Adipose tissue (tissue), 3 donors: ENCODE data around the gene CEP295NL. TPM values are rescaled to one million over a fixed set of nuclear protein-coding genes. Genes with fewer than 3 reads are reported as not detected.
"Not testable (repeated sequence)": the region's sequence is repeated elsewhere in the genome, so short reads cannot be mapped to it uniquely, and the experiment has no call there.

Source experiments
- H3K27ac ChIP-seq: one replicate; pipeline ENCODE4 v1.5.1; 2013; ENCODE audit warnings: low read depth, low read length
- WGBS, 3 donors: extraction: QIAGEN DNeasy Blood & Tissue Kit; methylation state at CpG; one replicate each; pipeline ENCODE4 v1.1.7; 2013; 5-methylcytosine and 5-hydroxymethylcytosine counted together
- polyA plus RNA-seq, 3 donors: library from polyadenylated mRNA; stranded (reverse); fragments of 200-250 nt; gene quantifications; one replicate each; pipeline ENCODE4 v1.2.3, GENCODE V29; 2013
- donor health status: healthy with polysubstance abuse.
- donor health status: Bipolar disorder and iron deficiency.
- donor health status: healthy.

Gene CEP295NL, protein sequence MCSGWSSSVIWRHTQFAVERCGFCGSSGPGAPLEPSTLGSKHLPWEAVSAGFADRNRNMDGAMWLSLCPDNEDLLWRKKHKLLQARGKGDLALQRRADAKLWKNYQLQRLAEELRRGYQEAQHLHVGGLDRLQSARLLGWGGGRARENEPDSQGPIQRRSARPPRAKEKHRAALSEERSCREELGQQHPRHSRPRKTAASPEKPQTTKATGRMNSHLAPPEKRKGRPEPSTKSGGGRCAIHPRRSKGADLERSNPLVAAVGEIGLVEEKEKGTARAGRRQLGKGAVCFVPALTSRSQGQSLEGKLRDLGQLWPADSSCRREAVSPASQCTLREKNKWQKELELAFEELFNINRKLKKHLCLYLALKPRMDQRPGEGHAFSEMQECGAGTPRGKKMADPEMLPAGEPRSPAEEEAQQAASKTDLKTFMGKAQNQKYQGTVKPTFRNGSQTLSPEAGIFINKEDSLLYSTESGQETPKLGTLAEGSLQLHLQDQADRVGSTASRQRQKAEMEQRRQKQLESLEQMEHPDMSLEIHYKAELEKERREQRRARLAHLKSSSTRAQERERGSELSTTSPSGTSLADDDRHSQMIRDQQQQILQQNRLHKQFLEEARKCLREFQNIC
- 1 to 10 TPM in 1 of 3 donors, under 1 TPM in 2; 0.03 to 2.4 (median 0.15) TPM for polyA plus RNA-seq

DNA sequence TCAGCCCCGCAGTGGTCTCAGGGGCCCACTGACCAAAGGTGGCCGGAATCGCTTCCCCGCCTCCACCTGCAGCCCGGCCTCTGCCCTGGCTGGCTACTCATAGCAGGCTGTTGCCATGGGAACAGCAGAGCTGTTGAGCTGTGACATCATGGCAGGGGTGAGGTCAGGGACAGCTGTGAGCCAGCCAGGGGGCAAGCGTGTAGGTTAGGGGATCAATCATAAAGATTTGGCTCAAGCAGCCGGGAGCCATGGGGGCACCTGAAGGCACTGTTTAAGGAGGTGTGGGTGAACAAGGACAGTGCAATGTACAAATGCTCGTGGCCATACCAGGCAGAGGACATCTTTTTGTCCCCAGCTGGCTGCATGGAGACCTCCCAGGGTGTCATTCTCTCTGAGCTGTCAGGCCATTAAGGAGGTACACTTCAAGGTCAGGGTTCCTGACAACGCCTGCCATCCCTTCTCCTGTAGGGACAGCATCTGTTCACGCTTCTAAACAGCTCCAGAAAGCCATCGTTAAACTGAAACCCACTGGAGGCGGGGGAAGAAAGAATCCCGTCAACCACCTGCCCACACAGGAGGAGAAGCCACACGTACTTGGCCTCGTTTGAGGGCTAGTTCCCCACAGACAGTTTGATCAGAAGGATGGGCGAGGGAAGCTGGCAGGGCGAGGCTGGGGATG, at the start of gene CEP295NL:
TSS of gene CEP295NL (minus strand) at position 101 of the 679 bp plus-strand sequence. CDS start 1,373 bp downstream, outside the sequence.
- WGBS, 3 donors = 72 to 78% (median 74%) methylated on average over 17 of the region's 17 CpGs
- H3K27ac ChIP-seq = no peak within 1 kb of the TSS

DNA sequence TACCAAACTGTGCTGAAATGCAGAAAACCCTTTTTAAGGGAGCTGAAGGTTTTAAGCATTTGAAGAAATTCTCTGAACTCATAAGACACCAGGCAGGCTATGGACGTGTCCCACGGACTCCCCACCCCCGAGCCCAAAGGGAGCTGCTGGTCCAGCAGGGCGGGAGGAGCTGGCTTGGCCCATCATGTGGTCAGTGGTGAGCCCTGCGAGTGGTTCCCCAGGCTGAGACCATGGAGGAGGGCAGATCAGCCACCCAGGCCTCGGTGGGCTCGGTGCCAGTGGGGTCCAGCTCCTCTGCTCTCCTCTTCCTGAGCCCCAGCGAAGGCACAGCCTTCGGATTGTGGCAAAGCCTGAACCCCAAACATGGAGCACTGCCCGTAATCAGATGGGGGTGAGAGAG, 49.7 kb upstream of the CEP295NL start:
- no peak overlapping the region for H3K27ac ChIP-seq
- 78 to 89% (median 84%) methylated on average over 10 of the region's 10 CpGs for WGBS, 3 donors

DNA sequence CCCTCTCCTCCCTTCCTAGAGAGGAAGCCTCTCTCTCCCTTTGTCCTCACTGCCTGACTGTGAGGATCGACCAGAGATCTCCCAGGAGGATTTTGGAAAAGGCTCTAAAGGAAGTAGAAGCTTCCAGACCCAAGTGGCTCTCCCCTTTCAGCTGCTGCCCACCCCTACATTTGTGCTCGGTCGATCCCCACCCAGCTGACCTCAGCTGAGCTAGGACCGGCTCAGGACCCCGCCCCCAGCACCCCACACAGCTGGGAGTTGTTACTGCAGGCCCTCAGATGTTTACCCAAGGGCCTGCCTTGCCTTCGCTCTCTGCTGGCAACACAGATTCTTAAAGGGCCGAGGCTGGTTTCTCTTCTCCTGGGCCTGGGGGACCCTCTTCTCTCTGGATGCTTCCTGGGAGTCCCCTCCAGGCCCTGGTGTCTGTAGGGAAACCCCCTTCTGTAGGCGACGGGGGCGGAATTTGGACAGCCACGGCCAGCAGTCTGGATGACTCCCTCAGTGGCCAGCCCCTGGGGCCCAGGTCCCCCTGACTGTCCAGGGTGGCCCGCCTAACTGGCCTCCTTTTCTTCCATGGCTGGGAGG, 49.1 kb upstream of the CEP295NL start:
- 44 to 58% (median 52%) methylated on average over 11 to 12 of the region's 12 CpGs for WGBS, 3 donors
- H3K27ac ChIP-seq = no peak overlapping the region

DNA sequence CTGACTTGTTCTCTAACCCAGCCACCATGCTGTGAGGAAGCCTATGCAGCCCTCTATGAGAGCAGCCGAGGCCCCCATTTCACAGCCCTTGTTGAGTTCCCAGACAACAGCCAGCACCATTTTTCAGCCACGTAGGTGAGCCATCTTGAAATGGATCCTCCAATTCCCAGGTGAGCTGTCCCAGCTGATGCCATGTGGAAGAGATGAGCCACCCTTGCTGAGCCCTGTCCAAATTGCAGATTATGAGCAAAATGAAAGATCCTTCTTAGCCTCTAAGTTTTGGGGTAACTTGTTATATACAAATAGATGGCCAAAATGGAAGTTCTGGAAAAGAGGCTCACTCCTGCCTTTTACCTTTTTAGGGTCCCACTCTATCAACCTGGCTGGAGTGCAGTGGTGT, 47.9 kb upstream of the CEP295NL start:
- WGBS, 3 donors = 93 to 100% (median 97%) methylated on average over 2 of the region's 2 CpGs
- no peak overlapping the region for H3K27ac ChIP-seq

DNA sequence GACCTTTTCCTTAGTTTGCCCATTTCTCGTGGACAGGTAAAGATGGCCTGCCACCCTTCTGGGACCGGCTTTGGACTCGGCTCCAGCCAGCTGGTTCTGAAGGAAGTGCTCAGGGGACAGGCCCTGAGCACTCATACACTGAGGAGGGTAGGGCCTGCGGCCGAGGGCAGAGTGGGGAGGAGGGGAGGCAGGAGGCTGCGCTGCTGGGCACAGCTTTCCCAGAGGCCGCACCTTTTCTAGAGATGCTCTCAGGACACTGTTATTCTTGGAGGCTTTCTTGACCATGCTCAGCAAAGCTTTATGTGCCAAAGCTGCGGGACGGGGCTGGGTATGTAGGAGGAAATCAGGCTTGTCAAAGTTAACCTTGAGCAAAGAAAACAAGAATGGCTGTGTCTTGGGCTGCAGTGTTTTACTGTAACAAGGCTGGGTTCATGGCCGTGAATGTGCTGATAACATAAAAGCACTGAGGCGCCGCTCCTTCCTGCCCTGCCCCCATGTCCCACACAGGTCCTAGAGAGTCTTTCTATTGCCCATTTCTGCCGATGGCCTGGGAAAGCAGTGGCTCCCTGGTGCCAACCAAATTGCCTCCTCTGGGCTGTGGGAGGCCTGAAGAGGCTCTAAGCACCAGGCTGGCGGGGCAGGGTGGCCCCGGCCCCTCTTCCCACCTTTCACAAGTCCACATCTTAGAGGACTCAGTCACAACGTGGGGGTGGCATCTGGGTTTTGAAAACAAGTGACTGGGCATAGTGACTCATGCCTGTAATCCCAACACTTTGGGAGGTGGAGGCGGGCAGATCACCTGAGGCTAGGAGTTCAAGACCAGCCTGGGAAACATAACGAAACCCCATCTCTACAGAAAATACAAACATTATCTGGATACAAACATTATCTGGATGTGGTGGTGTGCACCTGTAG, 44.5 kb upstream of the CEP295NL start:
- 39 to 79% (median 78%) methylated on average over 18 of the region's 18 CpGs for WGBS, 3 donors
- no peak overlapping the region for H3K27ac ChIP-seq

DNA sequence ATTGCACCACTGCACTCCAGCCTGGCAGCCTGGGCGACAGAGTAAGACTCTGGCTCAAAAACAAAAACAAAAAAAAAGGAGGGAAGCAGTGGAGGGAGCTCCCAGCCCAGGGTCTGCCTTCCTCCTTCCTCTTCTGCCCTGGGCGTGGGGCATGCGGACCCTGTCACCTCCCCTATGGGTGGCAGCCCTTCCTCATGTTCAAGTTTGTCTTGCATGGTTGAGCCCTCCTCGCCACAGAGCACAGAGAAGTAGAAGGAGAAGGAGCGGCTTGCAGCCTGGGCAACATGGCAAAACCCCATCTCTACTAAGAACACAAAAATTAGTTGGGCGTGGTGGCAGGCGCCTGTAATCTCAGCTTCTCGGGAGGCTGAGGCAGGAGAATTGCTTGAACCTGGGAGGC, 43.6 kb upstream of the CEP295NL start:
- no peak overlapping the region for H3K27ac ChIP-seq
- 72 to 91% (median 78%) methylated on average over 8 of the region's 8 CpGs for WGBS, 3 donors

DNA sequence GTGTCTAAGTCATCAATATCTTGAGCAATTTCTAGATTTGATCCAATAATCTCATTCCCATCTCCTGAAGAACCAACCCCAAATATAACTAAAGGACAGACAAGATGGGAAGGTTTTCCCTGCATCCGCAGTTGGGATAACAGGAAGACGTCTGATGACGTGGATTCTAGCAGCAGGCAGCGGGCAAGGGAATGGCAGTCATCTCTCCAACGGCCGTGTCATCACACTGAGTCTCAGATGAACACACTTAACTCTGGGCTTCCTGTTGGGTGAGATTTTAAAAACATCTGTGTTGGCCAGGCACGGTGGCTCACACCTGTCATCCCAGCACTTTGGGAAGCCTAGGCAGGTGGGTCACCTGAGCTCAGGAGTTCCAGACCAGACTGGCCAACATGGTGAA, 43.1 kb upstream of the CEP295NL start:
- WGBS, 3 donors = 74 to 93% (median 77%) methylated on average over 7 of the region's 7 CpGs
- no peak overlapping the region for H3K27ac ChIP-seq

DNA sequence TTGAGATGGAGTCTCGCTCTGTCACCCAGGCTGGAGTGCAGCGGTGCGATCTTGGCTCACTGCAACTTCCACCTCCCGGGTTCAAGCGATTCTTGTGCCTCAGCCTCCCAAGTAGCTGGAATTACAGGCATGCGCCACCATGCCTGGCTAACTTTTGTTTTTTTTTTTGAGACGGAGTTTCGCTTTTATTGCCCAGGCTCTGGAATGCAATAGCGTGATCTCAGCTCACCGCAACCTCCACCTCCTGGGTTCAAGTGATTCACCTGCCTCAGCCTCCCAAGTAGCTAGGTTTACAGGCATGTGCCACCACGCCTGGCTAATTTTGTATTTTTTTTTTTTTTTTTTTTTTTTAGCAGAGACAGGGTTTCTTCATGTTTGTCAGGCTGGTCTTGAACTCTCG, 42.5 kb upstream of the CEP295NL start:
- not testable (repeated sequence) for H3K27ac ChIP-seq
- 94 to 95% (median 95%) methylated on average over 12 of the region's 12 CpGs for WGBS, 3 donors

DNA sequence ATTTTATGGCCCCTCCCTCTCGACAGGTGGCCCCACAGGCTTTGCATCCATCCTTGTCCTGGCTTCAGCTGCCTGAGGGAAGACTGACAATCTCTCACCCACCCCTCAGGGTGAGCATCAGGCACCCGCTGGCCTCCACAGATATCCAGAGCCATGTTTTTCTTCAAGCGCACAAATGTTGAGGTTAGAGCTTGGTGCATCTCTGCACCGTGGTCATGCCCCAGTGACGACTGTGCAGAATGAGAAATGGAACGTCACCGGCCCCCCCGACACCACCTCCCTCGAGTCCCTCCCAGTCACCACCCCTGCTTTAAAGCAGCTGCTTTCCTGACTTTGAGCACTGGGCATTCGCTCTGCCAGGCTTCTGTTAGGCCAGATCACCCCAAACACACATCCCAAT, 42.0 kb upstream of the CEP295NL start:
- no peak overlapping the region for H3K27ac ChIP-seq
- 78 to 87% (median 80%) methylated on average over 10 of the region's 10 CpGs for WGBS, 3 donors

DNA sequence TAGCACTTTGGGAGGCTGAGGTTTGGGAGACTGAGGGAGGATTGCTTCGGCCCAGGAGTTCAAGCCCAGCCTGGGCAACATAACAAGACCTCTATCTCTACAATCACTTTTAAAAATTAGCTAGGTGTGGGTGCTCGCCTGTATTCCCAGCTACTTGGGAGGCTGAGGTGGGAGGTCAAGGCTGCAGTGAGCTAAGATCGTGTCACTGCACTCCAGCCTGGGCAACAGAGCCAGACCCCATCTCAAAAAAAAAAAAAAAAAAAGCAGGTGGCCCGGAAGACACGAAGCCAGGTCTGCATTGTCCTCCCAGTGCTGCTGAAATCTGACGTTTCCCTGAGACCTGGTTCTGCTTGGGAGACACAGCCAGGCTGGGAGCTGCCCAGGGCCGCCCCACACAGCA, 41.0 kb upstream of the CEP295NL start:
- 82 to 90% (median 86%) methylated on average over 7 of the region's 7 CpGs for WGBS, 3 donors
- no peak overlapping the region for H3K27ac ChIP-seq

DNA sequence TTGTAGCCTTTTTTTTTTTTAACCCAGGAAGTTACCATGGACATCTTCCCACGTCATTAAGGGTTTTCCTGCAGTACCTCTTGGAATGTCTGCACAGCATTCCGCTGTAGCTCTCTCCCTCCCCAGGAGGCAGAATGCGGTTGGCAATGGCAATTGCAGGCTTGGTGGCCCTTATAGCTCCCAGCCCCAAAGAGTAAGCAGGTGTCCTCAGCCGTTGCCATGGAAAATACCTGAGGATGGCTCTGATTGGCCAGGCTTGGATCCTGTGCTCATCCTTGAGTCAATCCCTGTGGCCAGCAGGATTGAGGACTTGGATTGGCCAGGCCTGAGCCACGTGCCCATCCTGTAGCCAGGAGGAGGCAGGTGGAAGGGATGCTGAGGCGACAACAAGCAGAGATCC, 37.7 kb upstream of the CEP295NL start:
- no peak overlapping the region for H3K27ac ChIP-seq
- 68 to 85% (median 77%) methylated on average over 6 of the region's 6 CpGs for WGBS, 3 donors

DNA sequence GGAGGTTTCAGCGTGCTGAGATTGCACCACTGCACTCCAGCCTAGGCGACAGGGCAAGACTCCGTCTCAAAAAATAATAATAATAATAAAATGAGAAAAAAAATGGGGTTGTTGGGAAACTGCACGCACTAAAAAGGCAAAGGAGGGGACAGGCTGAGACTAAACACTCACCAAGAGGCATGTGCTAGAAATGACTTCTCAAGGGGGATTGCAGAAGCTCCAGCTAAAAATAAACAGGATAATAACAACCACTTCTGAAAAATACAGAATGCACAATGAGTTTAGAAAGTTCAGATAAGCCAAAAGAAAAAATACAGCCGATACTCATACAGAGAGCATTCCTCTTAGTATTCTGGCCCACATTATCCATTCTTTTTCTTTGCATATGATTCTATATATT, 37.3 kb upstream of the CEP295NL start:
- 67 to 83% (median 75%) methylated on average over 5 of the region's 5 CpGs for WGBS, 3 donors
- no peak overlapping the region for H3K27ac ChIP-seq

DNA sequence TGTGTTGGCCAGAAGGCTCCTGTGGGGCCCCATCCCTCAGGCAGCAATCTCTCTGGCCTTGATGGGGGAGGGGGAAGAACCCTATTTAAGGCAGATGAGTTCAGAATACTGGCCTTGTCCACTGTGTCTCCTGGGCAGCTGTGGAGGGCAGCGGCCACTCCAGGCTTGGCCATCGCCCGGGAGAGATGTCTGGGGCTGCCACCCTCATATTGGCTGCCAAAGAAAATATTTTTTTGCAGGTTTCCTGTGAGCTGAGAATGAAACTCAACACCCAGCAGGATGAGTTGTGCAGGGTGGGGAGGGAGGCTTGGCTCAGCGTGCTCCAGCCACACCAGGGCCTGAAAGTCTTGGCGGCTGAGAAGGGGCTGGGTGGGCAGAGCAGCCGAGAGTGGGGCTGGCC, 36.6 kb upstream of the CEP295NL start:
- no peak overlapping the region for H3K27ac ChIP-seq
- 65 to 88% (median 70%) methylated on average over 6 of the region's 6 CpGs for WGBS, 3 donors

DNA sequence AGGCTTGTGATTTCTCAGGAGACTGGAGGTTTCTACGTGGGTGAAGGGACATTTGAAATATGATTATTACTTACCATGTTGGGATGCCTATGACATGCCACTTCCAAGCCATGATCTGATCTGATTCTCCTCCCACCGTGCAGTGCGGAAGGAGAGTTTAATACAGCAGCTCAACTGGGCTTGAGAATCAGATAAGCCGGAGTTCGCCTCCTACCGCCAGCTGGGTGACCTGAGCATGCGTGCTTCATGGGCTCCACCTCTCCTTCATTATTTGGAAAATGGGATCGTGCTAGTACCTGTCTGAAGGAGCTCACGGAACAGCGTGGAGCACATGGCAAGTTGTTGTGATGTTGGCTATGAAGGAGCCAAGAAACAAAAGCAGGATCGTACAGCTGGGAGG, 34.6 kb upstream of the CEP295NL start:
- 84 to 88% (median 86%) methylated on average over 11 of the region's 11 CpGs for WGBS, 3 donors
- H3K27ac ChIP-seq = no peak overlapping the region

DNA sequence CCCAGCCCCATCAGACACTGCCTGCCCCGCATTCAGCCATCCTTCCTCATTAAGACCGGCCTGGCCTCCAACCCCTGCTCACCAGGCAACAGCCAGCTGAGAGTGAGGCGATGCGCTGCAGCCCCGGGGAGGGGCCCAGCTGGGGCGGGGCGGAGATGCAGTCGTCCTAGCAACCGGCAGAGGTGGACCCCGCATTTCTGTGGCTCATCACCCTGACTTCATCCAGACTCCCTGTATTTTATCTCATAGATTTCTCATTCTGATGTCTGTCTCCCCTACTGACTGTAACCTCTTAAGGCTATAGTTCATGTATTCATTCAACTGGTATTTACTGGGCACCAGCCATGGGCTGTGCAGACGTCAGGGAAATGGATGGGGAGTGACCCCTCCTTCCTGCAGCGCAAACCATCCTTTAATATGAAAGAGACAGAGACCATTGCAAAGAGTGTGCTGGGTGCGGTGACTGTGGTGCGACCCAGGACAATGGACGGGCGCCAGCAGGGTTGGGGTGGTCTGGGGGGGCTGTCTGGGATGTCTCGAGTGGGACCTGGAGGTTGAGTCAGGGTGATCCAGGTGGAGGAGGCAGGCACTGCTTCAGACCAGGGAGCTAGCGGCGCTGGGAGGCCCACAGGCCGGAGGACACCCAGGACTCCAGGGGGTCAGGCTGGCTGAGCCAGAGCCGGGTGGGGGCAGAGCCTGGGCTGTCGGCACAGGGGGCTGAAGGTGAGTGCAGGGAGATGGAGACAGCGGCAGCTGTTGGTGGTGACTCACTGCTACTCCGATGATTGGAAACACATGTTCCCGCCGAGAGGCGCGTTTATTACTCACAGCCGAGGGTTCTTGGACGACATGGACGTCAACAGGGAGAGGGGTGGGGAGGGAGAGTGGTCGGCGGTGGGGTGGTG, 32.7 kb upstream of the CEP295NL start:
- no peak overlapping the region for H3K27ac ChIP-seq
- WGBS, 3 donors = 68 to 73% (median 71%) methylated on average over 33 of the region's 33 CpGs

DNA sequence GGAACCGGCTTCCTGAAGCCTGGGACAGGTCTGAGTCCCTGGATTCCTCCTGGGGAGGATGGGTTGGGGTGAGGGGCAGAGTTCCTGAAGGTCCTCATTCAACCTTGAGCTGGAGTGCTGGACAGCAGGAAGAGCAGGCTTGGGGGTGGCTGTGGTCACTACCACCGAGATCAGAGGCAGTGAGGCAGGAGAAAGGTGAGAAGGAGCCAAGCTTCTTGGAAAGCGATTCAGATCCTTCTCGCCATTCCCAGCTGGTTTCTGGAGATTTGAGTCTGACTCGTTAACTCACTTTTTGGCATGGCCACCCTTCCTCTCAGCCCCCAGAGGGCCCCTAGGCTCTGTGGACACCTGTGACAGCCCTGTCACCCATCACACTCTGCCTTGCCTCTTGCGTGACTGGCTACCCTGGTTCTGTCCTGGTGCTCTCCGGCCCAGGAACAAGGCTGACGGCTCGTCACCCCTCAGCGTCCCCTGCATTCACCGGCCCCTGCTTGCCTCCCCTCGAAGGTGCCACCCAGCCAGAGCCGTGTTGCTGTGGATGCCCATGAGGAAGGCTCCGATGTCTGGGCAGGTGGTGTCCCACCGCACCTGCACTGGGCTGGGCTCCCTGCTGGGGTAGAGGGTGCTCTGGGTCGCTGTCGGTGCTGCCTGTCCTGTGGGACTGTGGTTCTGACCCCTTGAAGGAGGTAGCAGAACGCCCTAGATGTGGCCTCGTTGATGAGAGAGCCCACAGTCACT, 31.8 kb upstream of the CEP295NL start:
- WGBS, 3 donors = 73 to 80% (median 76%) methylated on average over 19 of the region's 19 CpGs
- peak overlapping the region; percentile 8 for H3K27ac ChIP-seq
